GM18861 (cell line): ENCODE data around the gene EOGT.

Source experiments
- ATAC-seq: cut with Tn5 transposase; IDR thresholded peaks from one replicate; pipeline ENCODE4 v1.9.1; 2021; ENCODE audit not compliant: unreplicated experiment

Gene EOGT

DNA sequence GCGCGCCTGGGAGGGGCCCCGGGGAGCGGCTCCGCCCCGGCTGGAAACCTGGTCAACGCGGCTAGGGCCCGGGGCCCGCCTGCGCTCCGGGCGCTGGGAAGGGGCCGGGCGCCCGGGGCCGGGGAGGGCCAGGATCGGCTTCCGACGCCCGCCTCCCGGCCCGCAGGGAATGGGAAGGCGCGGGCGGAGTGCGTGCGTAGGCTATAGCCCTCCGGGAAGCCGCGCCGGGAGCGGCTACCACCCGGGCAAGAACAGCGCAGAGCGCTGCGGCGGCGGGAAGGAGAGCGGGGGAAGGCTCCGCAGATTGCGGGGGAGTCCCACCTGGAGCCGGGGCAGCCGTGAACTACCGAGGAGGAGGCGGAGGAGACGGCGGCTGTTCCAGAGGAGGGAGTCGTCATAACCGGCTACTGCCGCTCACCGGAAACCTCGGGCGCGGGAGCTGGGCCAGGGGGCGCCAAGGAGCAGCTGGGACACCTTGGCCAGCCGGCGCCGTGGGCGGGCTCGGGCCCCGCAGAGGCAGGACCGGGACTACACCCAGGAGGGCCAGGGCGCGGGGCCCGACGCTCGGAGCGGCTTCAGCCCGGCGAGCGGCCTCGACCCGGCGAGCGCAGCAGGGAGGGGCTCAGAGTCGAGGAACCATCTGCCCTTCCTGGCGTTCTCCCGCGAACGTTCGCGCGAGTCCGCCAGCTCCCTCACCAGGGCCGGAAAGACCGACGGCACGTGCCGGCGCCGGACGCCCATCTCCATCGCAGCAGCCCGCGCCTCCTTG, at the start of gene EOGT:
EOGT (minus strand) TSS at position 432 of the 769 bp plus-strand sequence. CDS start 3,838 bp downstream, outside the sequence.
- ATAC-seq = peak; percentile 66

DNA sequence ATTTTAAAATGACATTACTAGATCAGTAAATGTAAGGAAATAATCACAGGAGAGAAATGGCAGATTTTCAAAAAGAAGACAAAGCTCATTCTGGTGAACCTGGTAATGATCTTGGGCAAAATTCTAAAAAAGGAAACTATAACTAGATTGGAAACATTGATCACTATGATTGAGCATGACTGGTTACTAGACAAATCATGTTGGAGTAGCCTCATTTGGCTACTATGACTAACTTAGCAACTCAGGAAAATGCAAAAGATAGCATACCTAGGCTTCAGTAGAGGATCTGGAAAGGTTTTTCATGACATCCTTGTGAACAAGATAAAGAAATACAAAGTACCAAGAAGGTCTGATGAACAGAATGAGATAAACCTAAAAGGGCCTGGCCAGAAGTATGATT, 46.2 kb upstream of the EOGT start:
- no peak for ATAC-seq

DNA sequence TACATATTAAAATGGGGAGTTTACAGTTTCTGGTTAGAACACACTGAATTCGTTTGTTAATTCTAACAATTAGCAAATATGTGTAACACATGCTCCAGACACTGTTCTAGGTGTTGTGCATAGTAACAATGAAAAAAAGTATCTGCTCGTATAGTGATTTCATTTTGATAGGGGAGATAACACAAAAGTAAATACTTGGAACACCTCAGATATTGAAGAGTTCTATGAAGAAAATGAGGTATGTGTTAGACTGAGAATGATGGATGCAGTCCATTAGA, 45.4 kb upstream of the EOGT start:
- no peak for ATAC-seq

DNA sequence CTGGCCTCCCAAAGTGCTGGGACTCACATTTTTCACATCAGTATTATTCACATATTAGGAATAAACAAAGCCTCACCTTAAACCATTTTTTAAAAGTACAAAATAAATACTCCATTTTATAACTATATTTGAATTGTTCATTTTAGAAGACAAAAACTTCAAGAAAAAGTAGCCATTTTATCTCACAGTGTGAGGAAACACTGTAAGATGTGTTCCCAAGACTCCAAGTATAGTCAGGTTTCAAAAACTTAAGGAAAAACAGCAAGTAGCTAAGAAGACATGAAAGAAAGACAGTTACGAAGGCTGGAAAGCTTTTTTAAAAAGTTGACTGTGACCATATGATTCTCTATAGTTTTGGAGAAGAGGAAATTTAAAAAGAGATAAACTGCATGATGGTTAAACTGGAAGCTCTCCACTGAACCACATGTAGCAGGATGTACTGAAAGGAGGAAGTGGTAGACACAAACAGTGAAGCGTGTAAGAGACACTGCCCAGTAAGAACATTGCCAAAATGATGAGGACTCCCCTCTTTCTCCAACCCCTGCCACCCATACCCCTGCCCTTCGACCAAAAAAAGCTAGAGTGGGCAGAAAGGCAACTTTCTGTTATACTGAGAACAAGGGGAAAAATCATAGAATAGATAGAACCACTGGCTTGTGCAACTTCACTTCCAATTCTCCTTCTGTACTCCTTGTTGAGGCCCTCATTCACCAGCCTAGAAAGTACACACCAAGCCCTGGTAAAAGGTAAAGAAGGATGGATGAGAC, 44.9 kb upstream of the EOGT start:
- peak; percentile 99 for ATAC-seq

DNA sequence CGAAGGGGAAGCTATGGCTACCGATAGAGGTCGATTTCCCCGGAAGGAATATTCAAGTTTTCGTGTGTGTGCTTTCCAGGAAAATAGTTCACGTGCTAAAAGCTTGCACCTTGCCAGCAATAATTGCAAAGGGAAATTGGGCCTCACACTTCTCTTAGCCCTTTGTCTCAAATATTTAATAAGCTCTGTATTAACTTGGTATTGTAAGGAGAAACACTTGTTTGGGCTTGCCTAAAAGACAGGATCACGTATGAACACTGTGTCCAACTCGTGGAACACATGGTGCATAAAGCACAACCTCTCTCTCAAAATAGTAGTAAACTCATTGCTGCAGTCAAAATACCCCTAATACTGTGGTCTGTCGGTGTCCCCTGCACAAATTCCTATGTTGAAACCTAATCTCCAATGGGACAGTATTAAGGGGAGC, 39.0 kb upstream of the EOGT start:
- peak; percentile 1 for ATAC-seq

DNA sequence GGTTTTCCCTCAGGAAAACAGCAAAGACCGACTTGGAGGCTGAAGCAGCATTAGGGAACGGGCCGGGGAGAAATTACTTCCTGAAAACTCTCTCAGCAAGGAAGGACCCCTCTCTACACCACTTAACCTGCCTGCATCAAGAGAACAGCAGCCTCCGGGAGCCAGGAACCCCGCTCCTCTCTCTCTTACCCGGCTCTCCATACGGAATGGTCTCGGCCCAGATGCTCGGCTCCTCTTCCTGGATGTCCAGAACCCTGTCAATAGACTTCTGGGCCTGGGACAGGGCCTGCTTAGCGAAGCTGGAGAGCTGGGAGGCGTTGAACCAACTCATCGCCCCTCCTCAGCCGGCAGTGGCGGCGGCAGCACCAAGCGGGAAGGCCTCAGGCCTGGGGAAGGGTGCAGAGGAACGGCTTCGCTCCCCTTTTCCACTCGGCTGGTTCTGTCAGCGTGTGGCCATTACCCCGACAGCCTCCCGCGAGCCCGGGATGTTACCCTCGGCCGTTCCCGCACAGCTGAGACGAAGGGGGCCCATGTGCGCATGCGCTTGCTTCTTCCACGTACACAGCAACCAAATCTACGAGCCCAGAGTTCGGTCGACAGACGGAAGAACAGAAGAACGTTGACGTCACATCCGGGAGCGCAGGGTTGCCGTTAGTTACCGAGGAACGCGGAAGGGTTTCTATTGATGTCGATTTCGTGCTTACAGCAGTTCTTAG, 38.4 kb upstream of the EOGT start, which contains the start of gene TMF1:
TMF1 (minus strand) TSS at position 578 of the 716 bp plus-strand sequence; CDS start at position 331, 247 bp downstream.
- ATAC-seq = peak; percentile 96

DNA sequence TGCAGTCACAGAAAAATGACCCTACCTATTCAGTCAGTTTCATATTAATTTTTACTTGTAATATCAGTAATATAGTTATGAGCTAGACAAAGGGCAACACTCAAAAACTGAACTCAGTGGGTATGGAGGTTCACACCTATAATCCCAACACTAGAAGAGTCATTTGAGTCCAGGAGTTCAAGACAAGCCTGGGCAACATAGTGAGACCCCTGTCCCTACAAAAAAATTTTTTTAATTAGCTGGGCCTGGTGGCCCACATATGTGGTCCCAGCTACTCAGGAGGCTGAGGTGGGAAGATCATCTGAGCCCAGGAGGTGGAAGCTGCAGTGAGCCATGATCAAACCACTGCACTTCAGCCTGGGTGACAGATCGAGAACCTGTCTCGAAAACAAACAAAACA, 35.5 kb upstream of the EOGT start:
- no peak for ATAC-seq

DNA sequence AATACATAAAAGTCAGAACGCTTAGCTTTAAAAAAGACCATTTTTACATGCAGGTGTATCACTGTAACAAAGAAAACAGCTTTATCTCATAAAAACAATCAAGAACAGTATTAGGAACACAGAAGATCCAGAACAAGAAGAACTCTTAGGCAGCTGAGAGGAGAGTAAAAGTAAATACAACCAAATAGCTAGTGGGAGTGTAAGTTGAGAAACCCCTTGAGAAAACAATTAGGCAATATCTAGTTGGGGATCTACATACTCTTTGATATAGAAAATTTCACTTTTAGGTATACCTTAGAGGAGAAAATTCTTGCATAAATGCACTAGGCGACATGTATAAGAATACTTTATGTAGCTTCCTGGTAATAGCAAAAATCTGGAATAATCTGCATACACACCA, 31.1 kb upstream of the EOGT start:
- no peak for ATAC-seq

DNA sequence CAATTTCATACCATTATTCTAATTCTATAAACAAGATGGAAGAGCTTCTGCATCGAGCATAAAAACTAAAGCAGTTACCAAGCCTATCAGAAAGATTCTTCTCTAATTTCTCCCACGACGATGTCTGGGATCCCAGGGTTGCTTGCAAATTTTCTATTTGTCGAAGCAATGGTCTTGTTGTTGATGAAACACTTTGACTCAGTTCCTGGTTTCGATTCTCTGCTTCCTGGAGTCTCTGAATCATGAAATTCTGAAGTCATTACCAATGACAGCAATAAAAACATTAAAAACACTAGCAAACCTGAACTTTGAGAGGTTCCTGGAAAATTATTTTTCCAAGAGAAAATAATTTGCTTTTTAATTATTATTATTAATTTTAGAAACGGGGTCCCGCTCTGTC, 20.0 kb upstream of the EOGT start:
- ATAC-seq = no peak

DNA sequence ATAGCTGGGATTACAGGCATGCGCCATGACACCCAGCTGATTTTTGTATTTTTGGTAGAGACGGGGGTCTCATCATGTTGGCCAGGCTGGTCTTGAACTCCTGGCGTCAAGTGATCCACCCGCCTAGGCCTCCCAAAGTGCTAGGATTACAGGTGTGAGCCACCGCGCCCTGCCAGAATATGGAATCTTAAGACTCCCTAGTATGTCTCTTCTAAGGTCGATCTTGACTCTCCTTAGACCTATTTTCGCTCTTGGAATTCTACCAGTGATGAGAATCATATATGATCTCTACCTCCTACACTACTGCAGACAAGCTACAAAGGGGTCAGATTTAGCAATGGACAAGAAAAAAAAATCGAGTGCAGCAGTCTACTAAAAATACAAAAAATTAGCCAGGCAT, 19.3 kb upstream of the EOGT start:
- ATAC-seq = no peak

DNA sequence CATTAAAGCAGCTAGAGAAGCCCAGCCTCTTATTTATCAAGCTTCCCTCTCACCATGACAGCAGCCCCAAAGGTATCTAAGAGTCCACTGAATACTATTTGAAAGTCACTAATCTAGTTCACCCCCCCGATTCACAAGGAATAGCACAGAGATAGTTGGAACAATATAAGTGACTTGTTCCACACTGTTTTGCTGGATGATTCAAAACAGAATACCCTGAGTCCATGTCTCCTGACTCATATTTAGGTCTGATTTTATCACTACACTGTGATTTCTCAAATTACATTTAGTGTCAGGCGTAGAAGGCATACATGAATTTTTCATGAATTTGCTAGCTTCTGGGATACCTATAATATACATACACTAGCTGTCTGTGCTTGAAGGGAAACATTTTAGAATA, 18.7 kb upstream of the EOGT start:
- no peak for ATAC-seq

DNA sequence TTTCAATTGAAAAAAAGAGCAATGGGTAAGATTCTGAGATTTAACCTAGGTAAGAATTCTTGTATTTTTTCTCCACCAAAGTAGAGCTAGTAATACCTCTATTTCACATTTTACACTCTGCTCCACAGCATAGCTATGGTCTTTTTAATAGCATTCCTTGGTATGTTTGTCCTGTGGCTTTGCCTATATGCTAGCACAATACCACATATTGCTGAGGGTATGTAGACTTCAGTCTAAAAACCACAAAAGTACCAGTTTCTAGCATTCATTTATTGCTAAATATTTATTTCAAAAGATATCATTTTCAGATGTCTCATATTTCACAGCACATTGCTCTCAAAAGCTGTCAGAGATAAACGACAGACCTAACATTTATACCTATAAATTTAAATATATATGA, 18.2 kb upstream of the EOGT start:
- no peak for ATAC-seq

DNA sequence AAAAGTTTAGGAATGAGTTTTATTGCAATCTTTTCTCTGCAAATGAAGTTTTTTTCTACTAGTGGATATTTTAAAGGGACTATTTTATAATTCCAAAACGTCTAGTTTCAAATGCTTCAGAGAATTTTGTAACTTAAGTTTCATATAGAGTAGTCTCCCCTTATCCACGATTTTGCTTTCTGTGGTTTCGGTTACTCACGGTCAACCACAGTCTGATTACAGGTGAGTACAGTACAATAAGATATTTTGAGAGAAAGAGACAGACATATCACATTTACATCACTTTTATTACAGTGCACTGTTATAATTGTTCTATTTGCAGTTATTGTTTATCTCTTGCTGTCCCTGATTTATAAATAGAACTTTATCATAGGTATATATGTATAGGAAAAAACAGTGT, 7.4 kb upstream of the EOGT start:
- no peak for ATAC-seq

DNA sequence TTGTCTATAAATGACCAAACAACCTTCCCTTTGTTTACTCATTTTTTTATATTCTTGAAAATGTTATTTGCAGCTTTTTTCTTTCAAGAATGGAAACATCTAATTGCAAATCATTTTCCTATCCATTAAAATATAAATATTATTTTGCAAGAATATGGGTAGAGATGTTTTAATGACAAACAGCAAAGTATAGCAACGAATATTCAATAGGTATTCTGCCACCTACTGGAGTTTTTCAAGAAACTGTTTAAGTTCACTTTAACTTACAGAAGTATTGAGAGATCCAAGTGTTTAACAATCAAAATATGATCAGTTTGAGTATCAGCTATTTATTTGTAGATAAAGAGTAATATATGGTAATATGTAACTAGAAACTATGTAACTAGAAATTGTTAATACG, 6.9 kb upstream of the EOGT start:
- ATAC-seq = no peak

DNA sequence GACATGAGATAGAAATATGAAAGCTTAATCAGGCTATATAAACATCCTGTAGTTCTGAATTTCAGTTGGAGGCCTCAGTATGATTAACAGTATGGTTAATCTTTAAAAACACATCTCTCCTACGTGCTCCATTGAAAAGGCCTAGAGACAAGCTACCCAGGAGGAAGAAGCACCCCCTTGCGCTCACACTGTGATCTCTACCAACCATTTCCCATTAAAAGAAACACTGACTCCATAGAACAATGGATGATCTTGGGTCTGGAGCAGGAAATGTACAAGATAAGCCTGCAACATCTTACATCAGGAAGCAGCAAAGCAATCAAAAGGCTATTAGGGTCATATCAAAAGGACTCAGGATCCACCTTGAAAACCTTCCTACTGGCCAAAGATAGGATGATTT, 3.4 kb upstream of the EOGT start:
- no peak for ATAC-seq

DNA sequence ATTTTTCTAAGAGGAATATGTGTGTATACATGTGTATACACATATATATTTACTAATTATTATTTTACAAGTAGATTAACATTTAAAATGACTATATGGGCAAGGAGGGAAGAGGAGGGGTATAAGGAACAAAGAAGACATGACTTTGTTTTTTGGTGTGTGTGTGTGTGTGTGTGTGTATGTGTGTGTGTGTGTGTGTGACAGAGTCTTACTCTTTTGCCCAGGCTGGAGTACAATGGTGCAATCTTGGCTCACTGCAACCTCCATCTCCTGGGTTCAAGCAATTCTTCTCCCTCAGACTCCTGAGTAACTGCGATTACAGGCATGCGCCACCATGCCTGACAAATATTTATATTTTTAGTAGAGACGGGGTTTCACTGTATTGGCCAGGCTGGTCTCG, 2.6 kb upstream of the EOGT start:
- ATAC-seq = no peak

DNA sequence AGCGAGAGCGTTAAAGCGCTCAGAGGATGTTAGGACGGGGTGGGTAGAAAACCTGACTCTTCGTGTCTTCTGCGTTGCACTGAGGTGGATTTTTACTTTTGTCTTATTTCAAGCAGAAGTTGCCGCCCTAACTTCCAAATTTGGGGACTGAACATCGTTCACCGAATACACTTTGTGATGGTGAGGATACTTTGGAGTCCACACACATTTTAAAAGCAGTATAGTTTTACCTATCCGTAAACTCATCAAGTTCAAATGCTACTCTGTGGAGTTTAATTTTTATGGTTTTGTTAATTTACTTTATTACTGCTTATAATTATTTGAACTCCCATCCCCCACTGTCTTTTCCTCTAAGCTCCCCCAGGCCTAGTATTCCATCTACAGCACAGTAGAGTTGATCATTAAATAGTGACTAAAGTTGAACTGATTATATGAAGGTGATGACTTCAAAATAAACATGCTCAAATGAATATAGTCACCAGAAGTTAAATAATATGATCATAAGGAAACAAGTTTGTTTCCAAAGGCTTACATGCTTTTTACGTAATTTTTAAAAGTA, 617 bp upstream of the EOGT start:
- no peak for ATAC-seq

DNA sequence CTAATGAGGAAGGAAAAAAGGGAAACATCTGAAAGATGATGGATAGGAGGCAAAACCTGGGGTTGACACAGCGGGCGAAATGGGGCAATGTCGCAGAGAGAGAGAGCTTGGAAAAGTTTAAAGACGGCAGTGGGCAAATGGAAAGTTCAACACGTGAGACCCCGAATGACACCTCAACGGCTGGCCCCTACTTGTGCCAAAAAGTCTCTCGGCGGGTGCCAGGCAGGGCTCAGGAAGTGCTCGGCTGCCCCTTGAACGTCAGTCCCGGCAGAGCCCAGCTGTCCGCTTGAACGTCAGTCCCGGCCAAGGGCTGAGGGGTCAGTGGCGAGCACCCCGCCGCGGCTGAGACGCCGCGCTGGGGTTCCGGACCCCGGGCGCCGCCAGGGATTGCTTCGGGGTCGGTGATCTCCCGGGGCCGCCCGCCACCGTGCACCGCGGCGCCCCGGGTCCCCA, 658 bp downstream of the EOGT start:
- ATAC-seq = peak; percentile 36

DNA sequence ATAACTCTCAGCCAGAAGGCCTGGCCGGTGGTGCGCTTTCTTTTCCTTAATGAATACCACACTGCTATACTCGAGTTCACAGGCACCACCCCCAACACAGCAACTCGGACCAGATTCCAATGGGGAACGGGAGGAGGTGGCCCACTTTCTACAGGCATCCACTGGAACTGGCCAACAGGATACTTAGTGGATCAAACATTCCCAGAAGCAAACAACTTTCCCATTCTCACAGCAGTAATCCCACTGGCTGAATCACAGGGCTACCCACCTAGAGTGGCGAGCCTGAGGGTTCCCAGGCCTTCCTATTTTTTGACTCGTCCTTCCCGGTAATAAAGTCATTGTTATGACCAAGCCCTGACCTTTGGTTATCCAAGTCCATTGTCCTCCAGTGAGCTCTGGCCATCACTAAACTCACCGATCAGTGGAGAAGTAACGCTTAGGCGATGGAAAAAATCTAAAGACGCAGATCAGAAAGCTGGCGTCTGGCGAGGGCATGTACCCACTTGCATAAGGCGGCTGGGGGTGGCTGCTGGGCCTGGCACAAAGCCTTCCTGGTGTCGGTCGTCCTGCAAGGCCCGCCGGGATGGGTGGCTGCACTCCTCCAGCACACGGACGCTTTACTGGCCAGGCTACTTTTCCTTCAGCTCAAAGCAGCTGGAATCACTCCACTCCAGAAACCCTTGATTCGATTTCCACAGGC, 1.2 kb downstream of the EOGT start:
- ATAC-seq = no peak

DNA sequence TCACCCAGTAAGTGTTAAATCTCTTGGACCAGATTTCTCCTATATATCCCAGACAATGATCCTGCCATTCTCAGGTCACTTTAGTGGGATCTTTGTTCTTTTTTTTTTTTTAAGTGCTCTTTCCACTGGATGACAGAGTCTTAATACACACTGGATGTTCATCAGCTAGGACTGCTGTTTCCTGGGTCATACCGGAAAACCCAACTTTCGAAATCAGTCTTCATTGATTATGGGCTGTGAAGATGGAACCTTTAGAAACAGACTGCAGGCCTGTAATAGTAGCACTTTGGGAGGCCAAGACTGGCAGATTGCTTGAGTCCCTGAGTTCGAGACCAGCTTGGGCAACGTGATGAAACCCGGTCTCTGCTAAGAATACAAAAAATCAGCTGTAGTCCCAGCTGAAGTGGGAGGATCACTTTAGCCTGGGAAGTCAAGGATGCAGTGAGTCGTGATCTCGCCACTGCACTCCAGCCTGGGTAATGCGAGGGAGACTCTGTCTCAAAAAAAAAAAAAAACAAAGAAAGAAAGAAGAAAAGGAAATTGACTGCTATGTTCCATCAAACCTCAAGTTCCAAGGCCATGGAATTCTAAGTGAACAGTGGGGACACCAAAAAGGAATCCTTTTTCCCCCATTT, 2.3 kb downstream of the EOGT start:
- no peak for ATAC-seq
